Thyroid gland (tissue), 4 donors: ENCODE measurements around the gene NLRP1.

ENCODE experiments used
- CTCF ChIP-seq, 6 experiments: fragments of 200-600 bp in 3 of 6; fragments of 450-650 bp in 3 of 6; sonication (generic) in 3 of 6; IDR thresholded peaks; one replicate each; pipeline ENCODE4 v1.5.1; 2016 to 2019; ENCODE audit warnings: antibody characterized with exemption in 6 of 6, mild to moderate bottlenecking in 2 of 6, inconsistent platforms in 1 of 6, moderate library complexity in 1 of 6
- POLR2A ChIP-seq, 2 donors: fragments of 450-650 bp; IDR thresholded peaks; one replicate each; pipeline ENCODE4 v1.6.1; 2017; ENCODE audit warnings: antibody characterized with exemption in 2 of 2, mild to moderate bottlenecking in 2 of 2, moderate library complexity in 1 of 2

GRCh38 chr17:5561736-5562571, 22.4 kb downstream of the NLRP1 start:
- TF ChIP-seq CTCF (IDR thresholded peaks at IDR 0.05) (no peak), POLR2A (IDR thresholded peaks at IDR 0.05) (no peak)
